Prostate gland (tissue), 2 donors: ENCODE measurements around the gene USP32. TPM values are rescaled to one million over a fixed set of nuclear protein-coding genes. Genes with fewer than 3 reads are reported as not detected.
"Not testable (repeated sequence)": the region's sequence is repeated elsewhere in the genome, so short reads cannot be mapped to it uniquely, and the experiment has no call there.

Experiments
- DNase-seq: peaks from one replicate; pipeline ENCODE4 v3.0.0-alpha.2; 2019; ENCODE audit warnings: low spot score
- H3K27ac ChIP-seq, 2 donors: fragments of 200-600 bp; sonication (generic); 2 replicates each; pipeline ENCODE4 v1.5.1; 2017 to 2019
- H3K27me3 ChIP-seq: fragments of 200-600 bp; sonication (generic); replicated peaks from 2 replicates; pipeline ENCODE4 v1.5.1; 2019; ENCODE audit not compliant: insufficient read depth
- H3K36me3 ChIP-seq, 2 donors: fragments of 200-600 bp; sonication (generic); 1 replicate in 1 of 2; 2 replicates in 1 of 2; pipeline versions ENCODE4 v1.5.1 to v1.8.1; 2017 to 2019
- H3K4me1 ChIP-seq: fragments of 200-600 bp; sonication (generic); replicated peaks from 2 replicates; pipeline ENCODE4 v1.5.1; 2019
- H3K4me3 ChIP-seq, 2 donors: fragments of 200-600 bp; sonication (generic); 2 replicates each; pipeline ENCODE4 v1.5.1; 2017 to 2019
- H3K9me3 ChIP-seq: fragments of 200-600 bp; sonication (generic); 2 replicates; pipeline ENCODE4 v1.5.1; 2017
- CTCF ChIP-seq, 4 experiments: fragments of 200-600 bp in 2 of 4; fragments of 450-650 bp in 2 of 4; sonication (generic) in 2 of 4; IDR thresholded peaks; 1 replicate in 3 of 4; 2 replicates in 1 of 4; pipeline ENCODE4 v1.5.1; 2016 to 2019; ENCODE audit warnings: antibody characterized with exemption in 4 of 4, mild to moderate bottlenecking in 2 of 4, moderate library complexity in 2 of 4
- POLR2A ChIP-seq: fragments of 450-650 bp; IDR thresholded peaks from one replicate; pipeline ENCODE4 v1.6.1; 2016; ENCODE audit warnings: antibody characterized with exemption, mild to moderate bottlenecking
- POLR2AphosphoS5 ChIP-seq: sonication (generic); formaldehyde crosslinking; IDR thresholded peaks from one replicate; pipeline ENCODE4 v1.6.1; 2017; ENCODE audit warnings: antibody characterized with exemption
- WGBS: methylation state at CpG from one replicate; pipeline ENCODE4 v1.1.5; 2018; 5-methylcytosine and 5-hydroxymethylcytosine counted together
- intact Hi-C: fragments of 100-400 bp; cut with DNase I; formaldehyde crosslinking; loops from one replicate; pipeline ENCODE4 v1.14.2; 2022
- total RNA-seq, 2 donors: library from RNA; depleted of rRNA; stranded (reverse); fragments of >200 nt; gene quantifications; one replicate each; pipeline ENCODE4 v1.1.0, GENCODE V29; 2016

Gene USP32
- total RNA-seq, 2 donors from 2014 or later, result 21.8 to 59.3 TPM

GRCh38 chr17:60388742-60389141, 3.2 kb downstream of the USP32 start:
- H3K9me3 ChIP-seq, result no peaks in the 10 kb centered on the region
- no peak overlapping the region for H3K4me3 ChIP-seq
- peaks cover 5% of the 10 kb centered on the region for H3K4me1 ChIP-seq
- no peaks in the 10 kb centered on the region for H3K36me3 ChIP-seq
- intact Hi-C loops, result no loop called here
- WGBS, result 46% methylated on average over 3 of the region's 3 CpGs
- no peaks in the 10 kb centered on the region for H3K27me3 ChIP-seq
- TF ChIP-seq CTCF (IDR thresholded peaks at IDR 0.05) (no peak), POLR2AphosphoS5 (no peak), POLR2A (no peak)
- no peak for DNase-seq
- no peak overlapping the region for H3K27ac ChIP-seq

- Histone ChIP-seq H3K27me3 (no peaks in the 10 kb centered on the region), H3K4me1 (peaks cover 5% of the 10 kb centered on the region), H3K36me3 (no peaks in the 10 kb centered on the region), H3K9me3 (no peaks in the 10 kb centered on the region), H3K27ac (no peak overlapping the region), H3K4me3 (no peak overlapping the region)
- no peak for DNase-seq
- 85% methylated on average over 3 of the region's 3 CpGs for WGBS
- TF ChIP-seq POLR2A (no peak), POLR2AphosphoS5 (no peak), CTCF (IDR thresholded peaks at IDR 0.05) (no peak)
- intact Hi-C loops, result no loop called here
Measured at GRCh38 chr17:60387666-60388065, 4.3 kb downstream of the USP32 start.

DNA sequence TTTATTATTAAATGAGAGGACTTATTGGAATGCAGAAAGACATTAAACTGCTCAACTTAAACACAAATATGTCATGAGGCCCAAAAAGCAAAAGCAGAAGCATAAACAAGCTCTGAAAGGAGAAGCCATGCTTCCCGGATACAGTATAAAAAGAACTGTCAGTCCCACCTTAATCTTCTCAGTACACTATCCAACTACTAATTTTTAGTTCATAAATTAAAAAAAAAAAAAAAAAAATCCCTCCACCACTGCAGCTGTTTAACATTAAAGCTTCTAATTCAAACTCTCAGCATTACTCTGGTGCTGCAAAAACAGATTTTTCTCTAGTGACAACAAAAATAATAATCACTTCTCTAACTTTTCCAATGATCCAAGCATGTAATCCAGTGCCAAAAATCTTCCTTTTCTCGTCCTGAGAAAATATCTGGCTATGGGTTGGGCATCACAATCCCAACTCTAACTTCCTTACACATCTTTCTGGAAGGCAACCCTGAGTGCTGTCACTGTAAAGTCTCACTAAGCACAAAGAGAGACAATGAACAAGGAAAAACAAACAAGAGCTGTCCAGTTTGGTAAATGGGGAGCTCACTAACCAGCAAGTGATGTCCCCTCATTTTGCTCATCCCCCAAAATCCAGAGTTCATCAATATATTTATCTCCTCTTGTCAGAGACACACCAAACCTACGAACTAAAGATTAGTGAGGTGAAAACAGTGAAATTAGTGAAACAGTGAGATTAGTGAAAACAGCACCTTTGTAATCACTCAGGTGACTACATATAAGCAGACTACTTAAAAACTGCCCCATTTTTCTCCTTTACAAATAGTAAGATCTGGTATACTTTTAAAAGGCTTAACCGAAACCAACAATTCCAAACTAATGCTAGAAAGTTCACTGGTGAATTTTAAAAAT, 5.5 kb downstream of the USP32 start:
- TF ChIP-seq POLR2AphosphoS5 (no peak), CTCF (IDR thresholded peaks at IDR 0.05) (no peak), POLR2A (no peak)
- intact Hi-C loops, result no loop called here
- Histone ChIP-seq H3K27ac (no peak overlapping the region), H3K36me3 (no peaks in the 10 kb centered on the region), H3K27me3 (no peaks in the 10 kb centered on the region), H3K4me1 (peaks cover 5% of the 10 kb centered on the region), H3K4me3 (no peak overlapping the region), H3K9me3 (no peaks in the 10 kb centered on the region)
- WGBS, result 54% methylated on average over 4 of the region's 4 CpGs
- no peak for DNase-seq

GRCh38 chr17:60384921-60385320, 7.0 kb downstream of the USP32 start:
- 96% methylated on average over 7 of the region's 7 CpGs for WGBS
- DNase-seq, H3K4me1 ChIP-seq, H3K36me3 ChIP-seq, H3K27ac ChIP-seq, H3K4me3 ChIP-seq, intact Hi-C loops, H3K9me3 ChIP-seq, H3K27me3 ChIP-seq: not testable (repeated sequence)

GRCh38 chr17:60383379-60383778, 8.6 kb downstream of the USP32 start:
- 74% methylated on average over 3 of the region's 3 CpGs for WGBS
- Histone ChIP-seq H3K9me3 (no peaks in the 10 kb centered on the region), H3K27ac (no peak overlapping the region), H3K4me1 (no peaks in the 10 kb centered on the region), H3K36me3 (no peaks in the 10 kb centered on the region), H3K4me3 (no peak overlapping the region), H3K27me3 (no peaks in the 10 kb centered on the region)
- no peak for DNase-seq
- TF ChIP-seq CTCF (IDR thresholded peaks at IDR 0.05) (no peak), POLR2A (no peak), POLR2AphosphoS5 (no peak)
- intact Hi-C loops, result no loop called here
